H1 (cell line): ENCODE results near the gene QSOX1. TPM values are rescaled to one million over a fixed set of nuclear protein-coding genes. Genes with fewer than 3 reads are reported as not detected.

Experiments
- CTCF ChIA-PET: fragments of 300-600 bp; sonication (Branson Sonifier 250); formaldehyde crosslinking; loops from one replicate; lab custom pipeline; 2021; ENCODE audit not compliant: partially characterized antibody; lab: Charles Lee
- POLR2A ChIA-PET: fragments of 300-600 bp; sonication (Branson Sonifier 250); formaldehyde crosslinking; loops from one replicate; lab custom pipeline; 2021; ENCODE audit warnings: inconsistent platforms; ENCODE audit not compliant: partially characterized antibody; lab: Charles Lee
- DNase-seq, 2 experiments: peaks; one replicate each; pipeline versions ENCODE4 v3.0.0 to v3.0.0-alpha.2; 2010 to 2022; ENCODE audit warnings: low spot score in 2 of 2, low read depth in 1 of 2, mixed read lengths in 1 of 2
- FAIRE-seq: peaks from 2 replicates; lab custom pipeline; 2011; peaks lifted over from hg19 to GRCh38; lab: Jason Lieb, UNC
- H2AFZ ChIP-seq: 2 replicates; pipeline ENCODE4 v1.8.1; 2012; ENCODE audit warnings: low read length, inconsistent platforms
- H2AK5ac ChIP-seq: 2 replicates; pipeline ENCODE4 v1.6.1; 2013; ENCODE audit warnings: low read depth, low read length
- H2BK120ac ChIP-seq: replicated peaks from 2 replicates; pipeline ENCODE3; 2013; ENCODE audit warnings: low read depth, low read length, inconsistent platforms
- H2BK12ac ChIP-seq: 2 replicates; pipeline ENCODE4 v1.6.1; 2013; ENCODE audit warnings: low read depth, low read length
- H2BK15ac ChIP-seq: 2 replicates; pipeline ENCODE4 v1.6.1; 2013; ENCODE audit warnings: low read length
- H2BK20ac ChIP-seq: 2 replicates; pipeline ENCODE4 v1.6.1; 2013; ENCODE audit warnings: low read length
- H2BK5ac ChIP-seq: 2 replicates; pipeline ENCODE4 v1.6.1; 2013; ENCODE audit warnings: low read depth, low read length
- H3K14ac ChIP-seq: 2 replicates; pipeline ENCODE4 v1.6.1; 2013; ENCODE audit warnings: inconsistent platforms; ENCODE audit not compliant: insufficient read length
- H3K18ac ChIP-seq: 2 replicates; pipeline ENCODE4 v1.6.1; 2013; ENCODE audit warnings: low read length; ENCODE audit errors: extremely low read depth
- H3K23ac ChIP-seq: 2 replicates; pipeline ENCODE4 v1.6.1; 2013; ENCODE audit warnings: inconsistent platforms; ENCODE audit not compliant: insufficient read length
- H3K23me2 ChIP-seq: 2 replicates; pipeline ENCODE4 v1.6.1; 2013; ENCODE audit warnings: low read depth, low read length
- H3K27ac ChIP-seq: 2 replicates; pipeline ENCODE4 v1.6.1; 2011; ENCODE audit warnings: low read depth, low read length, inconsistent platforms
- H3K27me3 ChIP-seq, 4 experiments: replicated peaks in 1 of 4; 1 replicate in 1 of 4; 2 replicates in 3 of 4; pipeline versions ENCODE4 v1.6.1 to v1.8.1; 2011 to 2013; ENCODE audit warnings: low read length in 3 of 4, mild to moderate bottlenecking in 3 of 4, inconsistent platforms in 2 of 4, mixed read lengths in 2 of 4, moderate library complexity in 1 of 4; ENCODE audit not compliant: control insufficient read depth in 3 of 4, insufficient read depth in 3 of 4; ENCODE audit errors: extremely low read depth in 1 of 4
- H3K36me3 ChIP-seq, 4 experiments: 2 replicates each; pipeline versions ENCODE4 v1.6.1 to v1.8.1; 2011 to 2013; ENCODE audit warnings: mild to moderate bottlenecking in 4 of 4, low read length in 3 of 4, moderate library complexity in 2 of 4, control low read depth in 1 of 4, inconsistent platforms in 1 of 4; ENCODE audit not compliant: insufficient read depth in 4 of 4, control insufficient read depth in 2 of 4
- H3K4ac ChIP-seq: replicated peaks from 2 replicates; pipeline ENCODE3; 2013; ENCODE audit warnings: low read length, low read depth, mixed read lengths, inconsistent platforms; ENCODE audit not compliant: insufficient read length
- H3K4me1 ChIP-seq, 4 experiments: replicated peaks in 1 of 4; 1 replicate in 1 of 4; 2 replicates in 3 of 4; pipeline versions ENCODE4 v1.6.1 to v1.8.1; 2011 to 2013; ENCODE audit warnings: low read length in 3 of 4, inconsistent platforms in 2 of 4, mixed read lengths in 1 of 4; ENCODE audit not compliant: insufficient read depth in 4 of 4, control insufficient read depth in 3 of 4
- H3K4me2 ChIP-seq, 2 experiments: 2 replicates each; pipeline versions ENCODE4 v1.6.1 to v1.8.1; 2011 to 2013; ENCODE audit warnings: low read depth in 2 of 2, low read length in 2 of 2, control low read depth in 1 of 2, inconsistent platforms in 1 of 2, mild to moderate bottlenecking in 1 of 2; ENCODE audit not compliant: insufficient read depth in 1 of 2
- H3K4me3 ChIP-seq, 4 experiments: fragments of 200-600, 300-600 bp in 1 of 4; sonication (generic), shearing (Covaris generic), sonication (Bioruptor Twin) in 1 of 4; 2 replicates each; pipeline versions ENCODE4 v1.5.1 to v1.8.1; 2011 to 2016; ENCODE audit warnings: low read length in 4 of 4, low read depth in 3 of 4, control low read depth in 2 of 4, inconsistent platforms in 2 of 4, mild to moderate bottlenecking in 2 of 4, mixed read lengths in 1 of 4, moderate library complexity in 1 of 4; ENCODE audit not compliant: insufficient read depth in 2 of 4; ENCODE audit errors: extremely low read depth in 1 of 4
- H3K56ac ChIP-seq: replicated peaks from 2 replicates; pipeline ENCODE3; 2013; ENCODE audit warnings: low read depth, mild to moderate bottlenecking, mixed read lengths, low read length, inconsistent platforms; ENCODE audit not compliant: insufficient read length
- H3K79me1 ChIP-seq: 2 replicates; pipeline ENCODE4 v1.6.1; 2013; ENCODE audit warnings: low read depth, low read length, control low read depth
- H3K79me2 ChIP-seq, 2 experiments: 2 replicates each; pipeline versions ENCODE4 v1.6.1 to v1.8.1; 2012 to 2013; ENCODE audit warnings: low read length in 2 of 2, mild to moderate bottlenecking in 2 of 2, inconsistent platforms in 1 of 2; ENCODE audit not compliant: insufficient read depth in 2 of 2, control insufficient read depth in 1 of 2
- H3K9ac ChIP-seq, 4 experiments: replicated peaks in 1 of 4; 1 replicate in 1 of 4; 2 replicates in 3 of 4; pipeline versions ENCODE4 v1.6.1 to v1.8.1; 2011 to 2013; ENCODE audit warnings: low read depth in 3 of 4, low read length in 3 of 4, control low read depth in 2 of 4, mild to moderate bottlenecking in 2 of 4, moderate library complexity in 2 of 4, inconsistent platforms in 1 of 4; ENCODE audit errors: extremely low read depth in 1 of 4
- H3K9me3 ChIP-seq, 2 experiments: 2 replicates each; pipeline versions ENCODE4 v1.6.1 to v1.8.1; 2012 to 2013; ENCODE audit warnings: mild to moderate bottlenecking in 2 of 2, moderate library complexity in 2 of 2, control low read depth in 1 of 2, inconsistent platforms in 1 of 2, low read depth in 1 of 2, low read length in 1 of 2, mixed read lengths in 1 of 2; ENCODE audit not compliant: insufficient read depth in 2 of 2
- H4K20me1 ChIP-seq, 2 experiments: replicated peaks in 1 of 2; 2 replicates each; pipeline versions ENCODE3 to v1.8.1; 2011 to 2013; ENCODE audit warnings: inconsistent platforms in 2 of 2, low read length in 2 of 2, mild to moderate bottlenecking in 1 of 2; ENCODE audit not compliant: insufficient read depth in 2 of 2, control insufficient read depth in 1 of 2
- H4K5ac ChIP-seq: 2 replicates; pipeline ENCODE4 v1.6.1; 2013; ENCODE audit warnings: low read length, low read depth, mixed read lengths, inconsistent platforms; ENCODE audit not compliant: insufficient read length
- H4K8ac ChIP-seq: 2 replicates; pipeline ENCODE4 v1.8.0; 2013; ENCODE audit warnings: mild to moderate bottlenecking, moderate library complexity, low read length, inconsistent platforms; ENCODE audit not compliant: insufficient read depth; ENCODE audit errors: extremely low read depth
- H4K91ac ChIP-seq: replicated peaks from 2 replicates; pipeline ENCODE3; 2013; ENCODE audit warnings: low read length, mixed read lengths, inconsistent platforms; ENCODE audit not compliant: insufficient read length
- GABPA ChIP-seq: IDR thresholded peaks from 2 replicates; pipeline ENCODE4 v1.6.1; 2011; ENCODE audit warnings: mild to moderate bottlenecking, low read length, moderate library complexity, borderline replicate concordance; ENCODE audit not compliant: insufficient read depth
- KDM1A ChIP-seq: fragments of 200-600, 300-600 bp; sonication (generic); IDR thresholded peaks from 2 replicates; pipeline ENCODE4 v1.7.1; 2016; ENCODE audit warnings: mild to moderate bottlenecking, low read length, borderline replicate concordance
- MAX ChIP-seq: IDR thresholded peaks from 2 replicates; pipeline ENCODE4 v1.6.1; 2012; ENCODE audit warnings: inconsistent platforms
- POU5F1 ChIP-seq: IDR thresholded peaks from 2 replicates; pipeline ENCODE4 v1.6.1; 2011; ENCODE audit warnings: low read depth, mild to moderate bottlenecking, low read length, moderate library complexity
- RAD21 ChIP-seq, 2 experiments: IDR thresholded peaks in 1 of 2; conservative IDR thresholded peaks in 1 of 2; 2 replicates each; pipeline ENCODE4 v1.6.1; 2011; ENCODE audit warnings: low read depth in 2 of 2, low read length in 2 of 2, improper control_type of control experiment in 1 of 2, inconsistent platforms in 1 of 2, mild to moderate bottlenecking in 1 of 2, moderate library complexity in 1 of 2
- RNF2 ChIP-seq: fragments of 200-900, 300-1000 bp; sonication (generic); IDR thresholded peaks from 2 replicates; pipeline ENCODE4 v1.7.1; 2016; ENCODE audit warnings: borderline replicate concordance, low read depth, mild to moderate bottlenecking, antibody characterized with exemption, low read length; ENCODE audit not compliant: poor library complexity, severe bottlenecking; ENCODE audit errors: missing control alignments
- SIRT6 ChIP-seq: IDR thresholded peaks from one replicate; pipeline ENCODE4 v1.7.1; 2012; ENCODE audit warnings: low read length, inconsistent platforms
- TAF7 ChIP-seq: optimal IDR thresholded peaks from 2 replicates; pipeline ENCODE3; 2011; ENCODE audit warnings: low read depth, mild to moderate bottlenecking, inconsistent platforms, low read length, moderate library complexity, borderline replicate concordance
- WGBS, 2 experiments: shearing (Covaris generic) in 1 of 2; methylation state at CpG; one replicate each; pipeline versions ENCODE4 v1.1.6 to v1.1.7; 2013 to 2015; ENCODE audit warnings: low lambda C conversion rate in 2 of 2, mixed read lengths in 2 of 2, inconsistent platforms in 1 of 2, low coverage in 1 of 2, missing lambda C conversion rate in 1 of 2; ENCODE audit not compliant: insufficient replicate concordance in 2 of 2, insufficient coverage in 1 of 2, insufficient read length in 1 of 2; ENCODE audit errors: extremely low coverage in 1 of 2, missing lambda C conversion rate in 1 of 2; 5-methylcytosine and 5-hydroxymethylcytosine counted together
- polyA plus RNA-seq, 7 experiments: library from polyadenylated mRNA; depleted of rRNA in 3 of 7; stranded (reverse) in 5 of 7; unstranded in 2 of 7; fragments of >200 nt in 5 of 7; fragments of 200-250 nt in 2 of 7; gene quantifications; 1 replicate in 5 of 7; 2 replicates in 1 of 7; 4 replicates in 1 of 7; pipeline versions ENCODE4 v1.2.1 to v1.2.3, GENCODE V29; 2011 to 2013; ENCODE audit warnings: missing spikeins in 2 of 7, mixed read lengths in 2 of 7
- total RNA-seq: library from RNA; stranded (reverse); fragmentation: NEBNext Ultra II Directional; extraction: Animal tissue kit (Norgen Biotek cat#: 25700); gene quantifications from 2 replicates; pipeline ENCODE4 v1.2.1, GENCODE V29; 2021
- TF ChIP-seq, protein P1 (sequence below): IDR thresholded peaks from 2 replicates; pipeline ENCODE4 v1.6.1; 2011; ENCODE audit warnings: low read depth, mild to moderate bottlenecking, low read length; ENCODE audit not compliant: insufficient read depth

QSOX1 gene
- total and polyA plus RNA-seq, 2 of the 8 experiments (the other 6 are each of a cell fraction or from before 2014, with no cell fraction given), result 97.7 to 123 TPM

DNA sequence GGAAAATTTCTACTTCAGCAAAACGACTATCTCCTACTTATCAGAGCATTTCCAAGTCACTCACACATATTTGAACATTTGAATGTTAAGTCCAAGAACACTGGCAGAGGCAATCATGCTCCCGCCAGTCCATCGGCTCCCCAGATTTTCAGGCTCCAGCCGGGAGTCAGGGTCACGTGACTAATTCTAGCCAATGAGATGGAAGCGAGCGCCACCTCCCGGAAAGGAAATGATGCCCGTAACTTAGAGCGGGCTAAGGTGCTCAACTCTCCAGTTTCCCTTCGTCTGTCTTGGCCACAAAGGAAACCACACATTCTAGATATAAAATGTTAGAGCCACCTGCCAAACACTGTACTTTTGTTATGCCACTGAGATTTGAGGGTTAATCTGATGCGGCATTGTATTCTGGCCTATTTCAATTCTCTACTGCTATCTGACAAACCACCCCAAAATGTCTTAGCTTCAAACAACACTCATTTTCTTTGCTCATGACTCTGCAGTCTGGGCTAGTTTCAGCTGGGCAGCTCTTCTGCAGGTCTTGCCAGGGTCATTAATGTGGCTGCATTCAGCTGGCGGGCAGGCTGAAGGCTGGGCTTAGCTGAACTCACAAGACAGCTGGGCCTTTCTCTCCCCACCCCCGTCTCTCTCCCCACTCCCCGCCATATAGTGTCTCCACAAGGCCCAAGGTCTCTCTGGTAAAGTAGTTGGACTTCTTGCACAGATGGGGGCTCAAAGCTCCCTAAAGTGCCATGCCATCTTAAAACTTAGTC lies 58.9 kb downstream of the QSOX1 start:
- H3K18ac ChIP-seq, result no peak overlapping the region
- FAIRE-seq (peak; percentile 42), DNase-seq (peak in 1 of 2 experiments; percentile 83)
- 0 out of 2 replicates have a peak overlapping the region, but pooled peaks have one; percentile 48 for H2AFZ ChIP-seq
- no peak overlapping the region for H4K91ac ChIP-seq
- POLR2A ChIA-PET, result interaction anchor here (0.8 to 1.0 kb wide), 2 partner anchors 11 to 23 kb away, joined by 3 read pairs; no protein-coding TSS in a partner anchor
- no peaks in the 10 kb centered on the region for H3K9me3 ChIP-seq
- no peaks in the 10 kb centered on the region for H4K20me1 ChIP-seq
- no peak overlapping the region for H2AK5ac ChIP-seq
- H3K79me2 ChIP-seq, result no peaks in the 10 kb centered on the region
- H3K56ac ChIP-seq, result no peak overlapping the region
- peaks cover 0 to 4% (median 0%) of the 10 kb centered on the region in 4 experiments; a peak in 1 of 7 replicates for H3K4me1 ChIP-seq
- H3K27me3 ChIP-seq, result no peaks in the 10 kb centered on the region
- H3K9ac ChIP-seq, result no peak overlapping the region
- H3K14ac ChIP-seq, result no peak overlapping the region
- no peaks in the 10 kb centered on the region for H3K23me2 ChIP-seq
- no peak overlapping the region for H2BK12ac ChIP-seq
- H3K4ac ChIP-seq, result no peak overlapping the region
- no peak overlapping the region for H3K23ac ChIP-seq
- H2BK15ac ChIP-seq, result no peak overlapping the region
- no peak overlapping the region for H2BK5ac ChIP-seq
- H3K4me2 ChIP-seq, result no peak overlapping the region; a peak in 1 of 4 replicates
- no peak overlapping the region; the same call in 1 of the 2 replicates for H4K8ac ChIP-seq
- H4K5ac ChIP-seq, result no peak overlapping the region
- no peak overlapping the region for H3K4me3 ChIP-seq
- no peak overlapping the region for H3K27ac ChIP-seq
- no peaks in the 10 kb centered on the region for H3K36me3 ChIP-seq
- no peak overlapping the region for H2BK120ac ChIP-seq
- CTCF ChIA-PET, result interaction anchor here (0.8 to 1.2 kb wide), 9 partner anchors 8 to 36 kb away, joined by 3 to 6 read pairs (median 3); no protein-coding TSS in a partner anchor
- no peak overlapping the region for H2BK20ac ChIP-seq
- WGBS, 2 experiments, result 72% methylated on average over 14 of the region's 15 CpGs; no CpG with 5 or more reads in 1 of the 2 experiments
- H3K79me1 ChIP-seq, result no peaks in the 10 kb centered on the region
- TF ChIP-seq GABPA, result no peak
- TF ChIP-seq, protein P1, sequence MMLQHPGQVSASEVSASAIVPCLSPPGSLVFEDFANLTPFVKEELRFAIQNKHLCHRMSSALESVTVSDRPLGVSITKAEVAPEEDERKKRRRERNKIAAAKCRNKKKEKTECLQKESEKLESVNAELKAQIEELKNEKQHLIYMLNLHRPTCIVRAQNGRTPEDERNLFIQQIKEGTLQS, result 0 out of 2 replicates have a peak, but pooled peaks have one; percentile 57
- TF ChIP-seq RAD21 (IDR thresholded peaks at IDR 0.05 in 1 of 2, conservative IDR thresholded peaks at IDR 0.05 in 1 of 2; ENCODE audit: low read depth in 2 of 2, low read length in 2 of 2), result peak in 1 of 2 experiments; percentile 14; a peak in 1 of 4 replicates
- no peak for TF ChIP-seq POU5F1
- no peak for TF ChIP-seq KDM1A
- TF ChIP-seq MAX, result no peak
- TF ChIP-seq TAF7, result no peak
- TF ChIP-seq RNF2, result no peak
- no peak for TF ChIP-seq SIRT6
